ENCODE measurements around the gene POLR1E. TPM values are rescaled to one million over a fixed set of nuclear protein-coding genes. Genes with fewer than 3 reads are reported as not detected.

The POLR1E gene
- total and polyA plus RNA-seq, 9 of the 15 experiments (the other 6 are each of a cell fraction or from before 2014, with no cell fraction given): 18.9 to 102 (median 74.4) TPM

DNA sequence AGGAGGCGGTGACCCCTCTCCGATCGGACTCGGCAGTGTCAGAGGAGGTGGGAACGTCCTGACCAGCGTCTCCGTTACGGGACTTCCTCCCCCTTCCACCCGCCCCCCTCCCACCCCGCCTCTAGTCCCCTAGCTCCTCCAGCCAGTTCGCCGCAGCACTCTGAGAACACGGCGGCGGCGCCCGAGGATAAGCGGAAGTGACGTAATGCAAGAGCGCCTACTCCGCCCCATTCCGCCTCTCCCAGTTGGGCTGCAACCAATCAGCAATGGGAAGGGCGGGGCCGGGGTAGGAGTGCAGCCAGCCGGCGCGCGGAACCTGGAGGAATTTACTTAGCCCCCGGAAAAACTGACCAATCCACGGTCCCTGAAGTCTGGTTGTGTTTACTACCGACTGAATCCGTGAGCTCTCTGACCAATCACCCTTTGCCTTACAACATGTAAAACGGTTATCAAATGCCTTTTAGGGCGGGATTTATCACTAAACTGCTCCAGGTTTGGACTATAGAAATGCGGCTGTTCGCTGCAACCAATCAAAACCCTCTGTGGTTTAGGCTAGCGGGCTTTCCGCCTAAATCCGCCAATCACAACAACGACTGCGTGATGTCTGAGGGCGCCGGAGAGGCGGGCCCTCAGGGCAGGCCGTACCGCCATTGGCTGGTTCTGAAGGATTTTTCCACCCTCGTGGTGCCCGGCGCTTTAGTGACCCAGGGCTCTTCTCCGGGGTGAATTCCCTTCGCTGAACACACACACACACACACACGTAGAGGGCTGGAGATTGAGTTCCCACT, 20.3 kb upstream of the POLR1E start, which contains the start of gene ZBTB5 (continued):
- TF ChIP-seq, protein P1, sequence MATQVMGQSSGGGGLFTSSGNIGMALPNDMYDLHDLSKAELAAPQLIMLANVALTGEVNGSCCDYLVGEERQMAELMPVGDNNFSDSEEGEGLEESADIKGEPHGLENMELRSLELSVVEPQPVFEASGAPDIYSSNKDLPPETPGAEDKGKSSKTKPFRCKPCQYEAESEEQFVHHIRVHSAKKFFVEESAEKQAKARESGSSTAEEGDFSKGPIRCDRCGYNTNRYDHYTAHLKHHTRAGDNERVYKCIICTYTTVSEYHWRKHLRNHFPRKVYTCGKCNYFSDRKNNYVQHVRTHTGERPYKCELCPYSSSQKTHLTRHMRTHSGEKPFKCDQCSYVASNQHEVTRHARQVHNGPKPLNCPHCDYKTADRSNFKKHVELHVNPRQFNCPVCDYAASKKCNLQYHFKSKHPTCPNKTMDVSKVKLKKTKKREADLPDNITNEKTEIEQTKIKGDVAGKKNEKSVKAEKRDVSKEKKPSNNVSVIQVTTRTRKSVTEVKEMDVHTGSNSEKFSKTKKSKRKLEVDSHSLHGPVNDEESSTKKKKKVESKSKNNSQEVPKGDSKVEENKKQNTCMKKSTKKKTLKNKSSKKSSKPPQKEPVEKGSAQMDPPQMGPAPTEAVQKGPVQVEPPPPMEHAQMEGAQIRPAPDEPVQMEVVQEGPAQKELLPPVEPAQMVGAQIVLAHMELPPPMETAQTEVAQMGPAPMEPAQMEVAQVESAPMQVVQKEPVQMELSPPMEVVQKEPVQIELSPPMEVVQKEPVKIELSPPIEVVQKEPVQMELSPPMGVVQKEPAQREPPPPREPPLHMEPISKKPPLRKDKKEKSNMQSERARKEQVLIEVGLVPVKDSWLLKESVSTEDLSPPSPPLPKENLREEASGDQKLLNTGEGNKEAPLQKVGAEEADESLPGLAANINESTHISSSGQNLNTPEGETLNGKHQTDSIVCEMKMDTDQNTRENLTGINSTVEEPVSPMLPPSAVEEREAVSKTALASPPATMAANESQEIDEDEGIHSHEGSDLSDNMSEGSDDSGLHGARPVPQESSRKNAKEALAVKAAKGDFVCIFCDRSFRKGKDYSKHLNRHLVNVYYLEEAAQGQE (IDR thresholded peaks at IDR 0.05; ENCODE audit: borderline replicate concordance): peak; percentile 57; the same call in 1 of the 2 replicates
- TF ChIP-seq, protein P1 (CRISPR knock-in tag; IDR thresholded peaks at IDR 0.05; ENCODE audit: low read depth): no peak
- TF ChIP-seq POLR2G (IDR thresholded peaks at IDR 0.05; ENCODE audit: low read depth, low read length) (peak; percentile 76), ZNF668 (CRISPR knock-in tag; IDR thresholded peaks at IDR 0.05) (no peak), HDAC3 (IDR thresholded peaks at IDR 0.05; ENCODE audit: borderline replicate concordance, partially characterized antibody) (no peak), KDM4B (IDR thresholded peaks at IDR 0.05; ENCODE audit: borderline replicate concordance in 2 of 2, low read depth in 1 of 2) (peak in 1 of 2 experiments; percentile 42; a peak in 2 of 4 replicates), FIP1L1 (IDR thresholded peaks at IDR 0.05; ENCODE audit: low read depth, low read length, poor library complexity, severe bottlenecking) (no peak), ZNF316 (IDR thresholded peaks at IDR 0.05) (no peak)
- TF ChIP-seq, protein P2, sequence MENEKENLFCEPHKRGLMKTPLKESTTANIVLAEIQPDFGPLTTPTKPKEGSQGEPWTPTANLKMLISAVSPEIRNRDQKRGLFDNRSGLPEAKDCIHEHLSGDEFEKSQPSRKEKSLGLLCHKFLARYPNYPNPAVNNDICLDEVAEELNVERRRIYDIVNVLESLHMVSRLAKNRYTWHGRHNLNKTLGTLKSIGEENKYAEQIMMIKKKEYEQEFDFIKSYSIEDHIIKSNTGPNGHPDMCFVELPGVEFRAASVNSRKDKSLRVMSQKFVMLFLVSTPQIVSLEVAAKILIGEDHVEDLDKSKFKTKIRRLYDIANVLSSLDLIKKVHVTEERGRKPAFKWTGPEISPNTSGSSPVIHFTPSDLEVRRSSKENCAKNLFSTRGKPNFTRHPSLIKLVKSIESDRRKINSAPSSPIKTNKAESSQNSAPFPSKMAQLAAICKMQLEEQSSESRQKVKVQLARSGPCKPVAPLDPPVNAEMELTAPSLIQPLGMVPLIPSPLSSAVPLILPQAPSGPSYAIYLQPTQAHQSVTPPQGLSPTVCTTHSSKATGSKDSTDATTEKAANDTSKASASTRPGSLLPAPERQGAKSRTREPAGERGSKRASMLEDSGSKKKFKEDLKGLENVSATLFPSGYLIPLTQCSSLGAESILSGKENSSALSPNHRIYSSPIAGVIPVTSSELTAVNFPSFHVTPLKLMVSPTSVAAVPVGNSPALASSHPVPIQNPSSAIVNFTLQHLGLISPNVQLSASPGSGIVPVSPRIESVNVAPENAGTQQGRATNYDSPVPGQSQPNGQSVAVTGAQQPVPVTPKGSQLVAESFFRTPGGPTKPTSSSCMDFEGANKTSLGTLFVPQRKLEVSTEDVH (IDR thresholded peaks at IDR 0.05; ENCODE audit: low read depth, partially characterized antibody): peak; percentile 45
- TF ChIP-seq, protein P3, sequence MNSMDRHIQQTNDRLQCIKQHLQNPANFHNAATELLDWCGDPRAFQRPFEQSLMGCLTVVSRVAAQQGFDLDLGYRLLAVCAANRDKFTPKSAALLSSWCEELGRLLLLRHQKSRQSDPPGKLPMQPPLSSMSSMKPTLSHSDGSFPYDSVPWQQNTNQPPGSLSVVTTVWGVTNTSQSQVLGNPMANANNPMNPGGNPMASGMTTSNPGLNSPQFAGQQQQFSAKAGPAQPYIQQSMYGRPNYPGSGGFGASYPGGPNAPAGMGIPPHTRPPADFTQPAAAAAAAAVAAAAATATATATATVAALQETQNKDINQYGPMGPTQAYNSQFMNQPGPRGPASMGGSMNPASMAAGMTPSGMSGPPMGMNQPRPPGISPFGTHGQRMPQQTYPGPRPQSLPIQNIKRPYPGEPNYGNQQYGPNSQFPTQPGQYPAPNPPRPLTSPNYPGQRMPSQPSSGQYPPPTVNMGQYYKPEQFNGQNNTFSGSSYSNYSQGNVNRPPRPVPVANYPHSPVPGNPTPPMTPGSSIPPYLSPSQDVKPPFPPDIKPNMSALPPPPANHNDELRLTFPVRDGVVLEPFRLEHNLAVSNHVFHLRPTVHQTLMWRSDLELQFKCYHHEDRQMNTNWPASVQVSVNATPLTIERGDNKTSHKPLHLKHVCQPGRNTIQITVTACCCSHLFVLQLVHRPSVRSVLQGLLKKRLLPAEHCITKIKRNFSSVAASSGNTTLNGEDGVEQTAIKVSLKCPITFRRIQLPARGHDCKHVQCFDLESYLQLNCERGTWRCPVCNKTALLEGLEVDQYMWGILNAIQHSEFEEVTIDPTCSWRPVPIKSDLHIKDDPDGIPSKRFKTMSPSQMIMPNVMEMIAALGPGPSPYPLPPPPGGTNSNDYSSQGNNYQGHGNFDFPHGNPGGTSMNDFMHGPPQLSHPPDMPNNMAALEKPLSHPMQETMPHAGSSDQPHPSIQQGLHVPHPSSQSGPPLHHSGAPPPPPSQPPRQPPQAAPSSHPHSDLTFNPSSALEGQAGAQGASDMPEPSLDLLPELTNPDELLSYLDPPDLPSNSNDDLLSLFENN (IDR thresholded peaks at IDR 0.05; ENCODE audit: low read depth in 2 of 2, low read length in 2 of 2): no peak

Measured in K562 (cell line).